SKM-1 (cell line): ENCODE results near the gene ERVMER34-1.

Experiments
- DNase-seq: peaks from one replicate; lab custom pipeline; 2025; ENCODE audit not compliant: unreplicated experiment; lab: John Stamatoyannopoulos, UW

Gene ERVMER34-1, protein sequence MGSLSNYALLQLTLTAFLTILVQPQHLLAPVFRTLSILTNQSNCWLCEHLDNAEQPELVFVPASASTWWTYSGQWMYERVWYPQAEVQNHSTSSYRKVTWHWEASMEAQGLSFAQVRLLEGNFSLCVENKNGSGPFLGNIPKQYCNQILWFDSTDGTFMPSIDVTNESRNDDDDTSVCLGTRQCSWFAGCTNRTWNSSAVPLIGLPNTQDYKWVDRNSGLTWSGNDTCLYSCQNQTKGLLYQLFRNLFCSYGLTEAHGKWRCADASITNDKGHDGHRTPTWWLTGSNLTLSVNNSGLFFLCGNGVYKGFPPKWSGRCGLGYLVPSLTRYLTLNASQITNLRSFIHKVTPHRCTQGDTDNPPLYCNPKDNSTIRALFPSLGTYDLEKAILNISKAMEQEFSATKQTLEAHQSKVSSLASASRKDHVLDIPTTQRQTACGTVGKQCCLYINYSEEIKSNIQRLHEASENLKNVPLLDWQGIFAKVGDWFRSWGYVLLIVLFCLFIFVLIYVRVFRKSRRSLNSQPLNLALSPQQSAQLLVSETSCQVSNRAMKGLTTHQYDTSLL

DNA sequence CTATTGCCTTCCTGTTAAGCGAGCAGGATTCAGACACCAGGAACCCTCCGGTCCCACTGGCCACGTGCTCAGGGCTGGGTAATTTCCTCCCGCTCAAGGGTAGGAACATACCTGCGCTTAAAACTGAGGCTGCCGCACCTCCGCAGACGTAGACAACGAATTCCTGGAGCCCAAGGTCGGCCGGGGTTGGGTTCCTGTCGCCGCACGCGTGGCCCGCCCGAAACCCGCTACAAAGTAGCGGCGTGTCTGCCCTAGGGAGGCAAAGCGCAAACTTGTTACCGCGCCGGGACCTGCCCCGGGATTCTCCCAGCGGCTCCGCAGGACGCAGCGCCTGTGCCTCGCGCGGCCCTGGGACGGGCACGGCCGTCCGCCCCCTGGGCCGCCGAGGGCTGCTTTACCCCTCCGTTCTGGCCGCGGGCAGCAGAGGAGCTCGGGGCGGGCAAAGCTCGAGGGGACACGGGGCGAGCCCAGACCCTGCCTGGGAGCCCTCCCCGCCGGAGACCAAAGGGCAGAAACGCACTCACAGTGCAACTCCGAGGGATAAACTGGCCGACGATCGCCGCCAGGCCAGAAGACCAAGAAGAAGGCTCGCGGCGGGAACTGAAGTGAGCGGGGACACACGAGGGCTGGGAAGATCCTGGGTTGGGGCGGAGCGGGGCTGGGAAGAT lies at the start of gene ERVMER34-1:
ERVMER34-1 (minus strand) TSS at position 607 of the 668 bp plus-strand sequence. CDS start 5,905 bp downstream, outside the sequence.
- no peak for DNase-seq

DNA sequence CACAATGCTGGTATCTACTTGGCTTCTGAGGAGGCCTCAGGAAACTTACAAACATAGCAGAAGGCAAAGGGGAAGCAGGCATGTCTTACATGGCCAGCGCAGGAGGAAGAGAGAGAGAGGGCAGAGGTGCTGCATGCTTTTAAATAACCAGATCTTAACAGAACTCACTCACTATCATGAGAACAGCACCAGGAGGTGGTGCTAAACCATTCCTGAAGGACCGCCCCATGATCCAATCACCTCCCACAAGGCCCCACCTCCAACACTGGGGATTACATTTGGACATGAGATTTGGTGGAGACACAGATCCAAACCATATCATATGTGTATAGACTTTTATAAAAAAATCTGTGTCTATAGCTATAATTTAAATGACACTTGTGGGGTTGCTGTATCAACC lies 48.6 kb upstream of the ERVMER34-1 start:
- DNase-seq: no peak

DNA sequence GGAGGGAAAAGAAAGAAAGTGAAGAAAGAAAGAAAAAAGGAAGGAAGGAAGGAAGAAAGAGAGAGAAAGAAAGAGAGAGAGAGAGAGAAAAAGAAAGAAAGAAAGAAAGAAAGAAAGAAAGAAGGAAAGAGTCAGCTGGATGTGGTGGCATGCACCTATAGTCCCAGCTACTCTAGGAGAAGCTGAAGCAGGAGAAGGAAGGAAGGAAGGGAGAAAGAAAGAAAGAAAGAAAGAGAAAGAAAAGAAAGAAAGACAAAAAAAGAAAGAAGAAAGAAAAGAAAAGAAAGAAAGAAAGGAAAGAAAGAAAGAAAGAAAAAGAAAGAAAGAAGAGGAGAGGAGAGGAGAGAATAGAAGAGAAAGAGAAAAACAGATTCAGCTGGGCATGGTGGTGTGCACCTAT lies 44.3 kb upstream of the ERVMER34-1 start:
- no peak for DNase-seq

DNA sequence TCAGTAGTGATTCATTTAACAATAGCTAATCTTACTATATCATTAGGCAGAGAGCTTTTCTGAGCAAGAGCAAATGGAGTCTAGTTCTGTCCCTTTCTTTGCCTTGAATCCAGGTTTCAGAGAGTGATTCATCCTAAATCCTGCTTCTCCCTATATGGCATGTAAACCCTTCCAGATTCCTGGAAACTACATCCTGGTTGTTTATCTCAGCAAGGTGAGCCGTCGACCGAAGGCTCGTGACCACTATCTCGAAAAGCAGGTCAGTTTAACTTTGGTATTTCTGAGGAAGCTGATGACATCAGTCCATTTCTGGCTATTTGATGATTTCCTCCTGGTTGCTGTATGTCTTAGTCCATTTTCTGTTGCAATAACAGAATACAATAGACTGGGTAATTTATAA lies 40.7 kb upstream of the ERVMER34-1 start:
- no peak for DNase-seq

DNA sequence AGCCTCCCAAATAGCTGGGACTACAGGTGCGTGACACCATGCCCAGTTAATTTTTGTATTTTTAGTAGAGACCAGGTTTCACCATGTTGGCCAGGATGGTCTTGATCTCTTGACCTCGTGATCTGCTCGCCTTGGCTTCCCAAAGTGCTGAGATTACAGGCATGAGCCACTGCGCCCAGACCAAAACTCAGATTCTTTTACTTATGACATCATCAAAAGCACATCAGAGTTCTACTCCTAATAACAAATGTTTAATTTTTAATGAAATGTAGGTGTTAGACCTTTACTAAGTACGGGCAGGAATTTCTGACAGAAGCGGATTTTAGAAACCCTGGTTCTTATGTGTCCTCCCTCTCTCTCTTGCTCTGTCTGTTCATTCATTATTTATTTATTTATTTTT lies 38.5 kb upstream of the ERVMER34-1 start:
- DNase-seq: no peak

DNA sequence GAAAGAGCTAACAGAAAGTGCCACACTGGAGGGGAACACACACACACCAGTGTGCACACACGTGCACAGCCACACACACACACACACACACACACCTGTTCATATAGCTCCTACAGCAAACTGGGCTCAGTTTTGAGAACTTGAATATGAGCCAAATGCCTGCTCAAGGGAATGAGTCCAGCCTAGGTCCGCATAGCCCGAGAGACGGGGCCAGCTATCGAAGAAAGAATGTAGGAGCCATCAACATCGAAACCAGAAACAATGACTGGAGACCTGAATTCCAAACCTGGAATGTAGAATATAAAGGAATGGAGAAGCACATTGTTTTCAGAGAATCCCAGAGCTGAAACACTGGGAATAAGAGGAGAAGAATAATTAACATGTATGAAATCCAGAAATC lies 37.6 kb upstream of the ERVMER34-1 start:
- DNase-seq: no peak

DNA sequence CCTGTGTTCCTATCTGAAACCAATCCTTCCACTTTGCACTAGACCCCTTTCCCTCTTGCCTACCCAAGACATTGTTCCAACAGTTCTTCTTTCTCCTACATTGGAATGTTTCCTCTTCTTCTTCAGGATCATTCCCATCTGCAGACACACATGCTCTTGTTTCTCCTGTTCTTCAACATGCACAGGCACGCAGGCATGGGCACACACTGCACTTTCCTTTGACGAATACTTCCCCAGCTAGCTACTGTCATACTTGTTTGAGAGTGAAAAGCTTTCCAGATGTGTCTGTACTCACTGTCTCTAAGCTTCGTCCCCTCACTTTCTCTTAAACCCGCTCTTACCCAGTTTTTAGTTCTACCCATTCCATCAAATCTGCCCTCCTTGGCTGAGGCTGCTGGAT lies 31.8 kb upstream of the ERVMER34-1 start:
- DNase-seq: no peak

DNA sequence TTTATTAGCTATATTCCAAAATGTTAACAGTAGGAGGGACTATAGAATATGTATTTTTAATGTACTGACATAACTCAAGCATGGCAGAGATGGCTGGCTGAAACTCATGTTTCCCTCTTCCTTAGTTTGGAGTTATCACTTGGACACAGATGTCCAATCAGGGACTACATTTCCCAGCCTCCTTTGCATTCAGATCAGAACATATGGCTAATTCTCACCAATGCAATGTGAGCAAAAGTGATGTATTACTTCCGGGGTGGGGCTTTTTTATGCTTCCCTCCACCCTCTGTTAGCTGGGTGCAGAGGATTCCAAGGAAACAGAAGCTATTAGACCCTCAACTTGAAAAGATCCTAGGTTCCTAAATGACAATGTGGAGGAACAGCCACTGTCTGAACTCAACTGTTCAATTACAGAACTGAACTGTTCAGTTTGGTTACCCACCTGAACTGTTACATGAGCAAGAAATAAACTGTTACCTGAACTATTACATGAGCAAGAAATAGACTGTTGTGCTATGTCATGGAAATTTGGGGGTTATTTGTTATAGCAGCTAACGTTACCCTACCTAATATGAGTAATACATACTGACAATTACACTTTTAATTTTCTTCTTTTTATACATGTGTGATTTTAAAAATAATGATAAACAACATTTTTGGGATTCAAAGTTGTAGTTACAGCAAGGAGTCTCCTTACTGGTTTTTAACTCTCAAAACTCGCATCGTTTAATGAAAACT lies 29.6 kb upstream of the ERVMER34-1 start:
- DNase-seq: no peak

DNA sequence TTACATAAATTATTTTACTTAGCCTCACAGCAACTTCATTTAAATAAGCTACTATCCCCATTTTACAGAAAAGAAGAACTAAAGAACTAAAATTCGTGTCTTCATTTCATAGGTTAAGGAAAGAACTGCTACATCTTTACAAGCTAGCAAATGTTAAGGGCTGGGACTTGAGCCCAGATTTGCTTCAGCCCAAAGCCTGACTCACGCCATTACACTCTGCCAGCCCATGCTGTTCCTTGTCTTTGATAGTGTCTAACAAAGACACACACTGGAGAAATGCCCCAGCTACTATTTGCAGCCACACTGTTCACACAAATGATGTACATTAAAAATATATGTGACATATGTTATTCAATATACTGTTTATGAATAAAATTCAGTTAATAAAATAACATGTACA lies 29.0 kb upstream of the ERVMER34-1 start:
- DNase-seq: no peak

DNA sequence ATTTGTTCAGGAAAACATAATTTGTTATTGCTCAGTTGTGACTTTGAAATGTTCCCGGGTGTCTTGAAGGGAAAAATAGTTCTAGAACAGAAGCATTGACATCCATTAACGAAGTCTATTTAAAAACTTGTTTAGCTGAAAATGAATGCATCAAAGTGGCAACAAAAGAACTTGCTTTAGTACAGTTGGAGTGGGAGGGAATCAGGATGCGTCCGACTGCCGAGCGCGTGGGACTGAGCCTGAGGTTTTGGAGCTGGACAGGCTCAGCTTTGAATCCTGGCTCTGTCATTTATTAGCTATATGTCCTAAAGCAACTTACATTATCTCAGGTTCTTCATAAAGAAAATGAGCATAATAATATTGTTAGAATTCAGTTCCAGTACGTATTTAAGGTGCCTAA lies 9.0 kb upstream of the ERVMER34-1 start:
- no peak for DNase-seq

DNA sequence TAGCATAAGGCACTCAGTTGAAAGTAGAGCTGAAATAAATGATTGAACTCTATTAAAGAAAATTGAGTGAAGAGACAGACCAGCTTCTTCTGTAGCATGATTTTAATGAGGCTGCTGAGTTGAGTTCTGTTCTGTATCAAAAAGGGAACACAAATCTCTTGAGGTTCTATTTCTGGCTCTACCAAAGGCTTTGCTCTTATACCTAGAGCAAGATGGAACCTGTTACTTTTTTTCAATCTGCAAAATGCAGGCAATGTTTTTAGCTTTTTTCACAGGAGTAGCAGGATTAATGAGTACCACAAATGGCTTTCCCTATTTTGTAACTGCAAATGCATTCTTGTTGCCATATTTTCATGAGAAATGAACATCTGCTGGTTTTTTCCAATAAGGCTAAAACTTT lies 4.2 kb upstream of the ERVMER34-1 start:
- DNase-seq: no peak

DNA sequence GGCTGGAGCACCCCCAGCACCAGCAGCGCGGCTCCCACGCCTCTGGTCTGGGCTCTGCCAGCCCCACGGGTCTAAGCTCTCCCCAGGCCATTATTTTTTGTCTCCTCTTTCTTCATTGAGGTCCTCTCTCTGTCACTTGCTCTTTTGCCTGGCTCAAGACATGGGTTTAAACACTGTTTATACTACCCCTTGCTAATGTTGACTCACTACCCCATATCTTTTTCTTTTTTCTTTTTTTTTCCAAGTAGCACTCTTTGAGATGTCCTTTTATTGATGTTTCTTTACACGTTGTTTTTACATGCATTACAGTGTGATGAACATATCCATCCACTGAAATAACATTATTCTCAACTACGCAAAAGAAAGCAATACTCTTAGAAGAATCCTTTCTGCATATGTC lies 1.7 kb upstream of the ERVMER34-1 start:
- no peak for DNase-seq

DNA sequence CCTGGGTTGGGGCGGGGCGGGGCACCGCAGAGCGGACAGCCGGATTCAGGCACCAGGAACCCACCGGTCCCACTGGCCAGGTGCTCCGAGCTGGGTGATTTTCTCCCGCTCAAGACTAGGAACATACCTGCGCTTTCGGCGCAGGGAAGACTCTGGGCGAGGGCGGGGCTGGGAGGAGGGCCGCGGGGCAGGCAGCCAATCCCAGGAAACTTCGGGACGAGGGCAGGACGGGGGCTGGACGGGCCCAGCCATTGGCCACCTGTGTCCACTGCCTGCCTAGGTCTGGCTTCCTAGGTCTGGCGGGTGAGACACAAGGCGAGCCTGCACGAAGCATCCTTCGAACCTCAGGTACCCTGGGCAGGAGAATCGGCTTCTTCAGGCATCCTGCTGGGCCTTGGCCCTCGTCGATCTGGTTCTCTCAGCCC lies 274 bp upstream of the ERVMER34-1 start:
- DNase-seq: no peak

DNA sequence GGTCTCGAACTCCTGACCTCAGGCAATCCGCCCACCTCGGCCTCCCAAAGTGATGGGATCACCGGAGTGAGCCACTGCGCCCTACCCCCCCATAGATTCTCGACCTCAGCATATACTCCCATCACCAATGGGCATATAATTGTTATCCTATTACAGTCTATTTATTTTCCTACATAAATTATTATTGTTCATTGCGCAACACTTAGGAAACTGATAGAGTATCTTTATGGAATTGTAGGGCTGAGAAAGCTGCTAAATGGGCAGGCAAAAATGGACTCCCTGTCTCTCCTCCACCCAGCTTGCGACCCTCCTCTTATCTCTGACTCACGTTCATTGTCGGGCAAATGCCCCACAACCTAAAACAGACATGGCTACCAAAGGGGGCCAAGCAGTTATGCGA lies 1.0 kb downstream of the ERVMER34-1 start:
- DNase-seq: no peak

DNA sequence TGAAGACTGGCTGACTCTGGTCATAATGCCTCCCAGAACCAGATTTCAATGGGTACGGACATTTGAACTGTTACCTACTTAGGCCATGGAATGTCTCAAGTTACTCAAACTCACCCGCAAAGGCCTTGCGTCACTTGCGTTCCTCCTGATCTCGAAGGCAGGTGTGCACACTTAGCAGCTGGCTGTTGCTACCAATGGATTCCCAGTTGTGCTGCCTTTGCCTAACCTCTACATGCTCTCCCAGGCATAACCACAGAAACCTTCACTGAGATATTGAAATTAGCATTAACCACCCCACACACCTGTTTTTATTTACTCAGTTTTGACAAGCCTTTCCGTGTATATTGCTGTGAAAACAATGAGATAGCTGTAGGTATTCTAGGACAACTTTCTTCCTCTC lies 2.8 kb downstream of the ERVMER34-1 start:
- no peak for DNase-seq

DNA sequence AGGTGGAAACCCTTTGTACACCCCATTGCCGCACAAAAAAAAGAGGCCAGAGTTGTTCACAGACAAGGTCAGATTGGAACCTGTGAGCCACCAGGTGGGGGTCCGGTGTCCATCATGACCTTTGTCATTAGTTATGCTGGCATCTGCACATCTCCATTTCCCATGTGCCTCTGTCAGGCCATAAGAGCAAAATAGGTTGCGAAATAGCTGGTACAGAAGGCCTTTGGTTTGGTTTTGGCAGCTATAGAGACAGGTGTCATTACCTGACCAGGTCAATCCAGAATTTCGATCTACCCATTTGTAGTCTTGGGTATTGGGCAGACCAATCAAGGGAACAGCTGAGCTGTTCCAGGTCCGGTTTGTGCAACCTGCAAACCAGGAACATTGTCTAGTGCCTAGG lies 6.6 kb downstream of the ERVMER34-1 start:
- DNase-seq: no peak

DNA sequence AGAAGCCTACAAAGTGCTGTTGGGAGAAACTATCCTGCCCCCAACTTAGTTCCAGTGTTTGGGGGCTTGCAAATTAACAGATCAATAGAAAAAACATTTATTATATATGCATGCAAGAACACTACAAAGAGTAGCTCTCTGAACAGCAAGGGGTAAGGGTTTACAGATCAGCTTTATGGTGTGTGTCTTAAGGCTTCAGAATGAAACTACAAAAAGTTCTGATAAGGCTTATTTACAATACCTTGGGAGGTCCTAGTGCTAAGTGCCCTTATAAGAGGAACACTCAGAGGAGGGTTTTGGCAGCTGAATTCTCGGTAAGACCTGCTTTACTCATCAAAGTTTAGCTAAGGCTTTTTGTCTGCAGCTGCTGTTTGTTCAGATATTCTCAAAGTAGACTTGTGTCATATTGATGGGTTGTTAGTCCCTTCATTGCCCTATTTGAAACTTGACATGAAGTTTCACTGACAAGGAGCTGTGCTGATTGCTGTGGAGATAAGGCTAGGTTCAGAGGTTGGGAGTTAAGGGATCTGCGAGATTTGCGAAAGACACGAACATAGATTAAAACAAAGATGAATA lies 7.7 kb downstream of the ERVMER34-1 start:
- no peak for DNase-seq

DNA sequence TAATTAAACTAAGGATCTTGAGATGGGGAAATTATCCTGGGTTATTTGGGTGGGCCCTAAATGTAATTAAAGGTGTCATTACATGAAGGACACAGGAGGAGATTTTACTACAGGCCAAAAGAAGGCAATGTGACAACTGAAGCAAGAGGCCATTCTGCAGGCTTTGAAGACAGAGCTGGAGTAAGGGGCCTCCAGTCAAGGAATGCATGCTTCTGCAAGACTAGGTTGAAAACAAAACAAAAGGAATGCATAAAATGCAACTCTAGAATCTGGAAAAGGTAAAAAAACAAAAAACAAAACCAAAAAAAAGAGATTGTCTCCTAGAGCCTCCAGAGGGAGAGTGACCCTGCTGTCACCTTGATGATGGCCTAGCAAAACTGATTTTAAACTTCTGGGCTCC lies 21.6 kb downstream of the ERVMER34-1 start:
- no peak for DNase-seq

DNA sequence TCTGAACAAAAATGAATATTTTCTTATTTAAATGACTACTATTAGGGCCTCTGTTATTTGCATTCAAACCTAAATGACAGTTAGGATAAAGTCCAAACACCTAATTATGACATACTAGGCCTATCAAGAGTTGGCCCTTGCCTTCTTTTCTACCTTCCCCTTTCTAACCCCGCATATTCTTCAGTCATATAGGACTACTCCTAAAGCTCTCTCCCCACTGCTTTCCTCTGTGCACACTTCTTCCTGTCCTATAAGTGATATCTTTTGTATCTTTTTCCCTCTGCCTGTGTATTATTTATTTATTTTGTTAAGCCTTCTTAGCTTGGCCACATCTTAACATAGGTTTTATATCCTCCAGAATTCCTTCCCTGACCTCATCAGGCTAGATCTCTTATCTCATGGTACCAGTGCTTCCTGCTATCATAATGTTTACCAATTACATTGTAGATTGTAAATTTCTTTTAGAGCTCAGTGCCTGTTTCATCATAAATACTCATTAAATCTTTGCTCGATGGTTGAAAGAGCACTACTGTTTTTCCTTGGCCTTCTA lies 22.5 kb downstream of the ERVMER34-1 start:
- no peak for DNase-seq

DNA sequence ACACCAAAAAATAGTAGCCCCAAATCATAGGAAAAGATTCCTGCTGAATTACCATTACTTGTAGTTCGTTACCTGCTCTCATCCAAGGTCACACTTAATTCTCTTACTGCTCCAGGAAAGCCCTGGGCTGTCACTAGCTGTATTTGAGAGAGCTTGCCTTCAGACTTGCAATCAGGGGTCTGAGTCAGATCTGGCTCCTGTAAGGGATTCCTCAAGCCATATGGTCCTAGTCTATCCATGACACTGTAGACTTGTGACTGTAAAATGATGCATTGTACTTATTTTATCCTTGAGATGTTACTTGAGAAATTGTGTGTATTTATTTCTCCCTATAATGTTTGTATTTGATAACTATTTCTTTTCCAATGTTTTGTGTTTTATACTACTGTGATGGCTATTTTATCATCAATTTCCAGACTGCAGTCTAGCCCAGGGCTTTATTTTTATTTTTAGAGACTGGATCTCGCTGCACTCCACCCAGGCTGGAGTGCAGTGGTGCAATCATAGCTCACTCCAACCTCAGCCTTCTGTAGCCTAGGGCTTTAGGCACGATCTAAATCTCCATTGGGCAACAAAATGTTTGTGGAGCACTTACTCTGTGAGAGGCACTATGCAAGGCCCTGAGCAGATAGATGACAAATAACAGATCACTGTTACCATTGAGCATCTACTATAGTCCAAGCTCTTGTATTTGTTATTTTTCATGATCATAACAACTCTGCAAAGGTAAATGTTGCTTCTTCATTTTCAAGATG lies 24.2 kb downstream of the ERVMER34-1 start:
- no peak for DNase-seq
